Prostate gland (tissue), 2 donors: Measurements from ENCODE around the gene SNN.
A peak's percentile ranks its signal among the peaks of the same experiment; 100 is the strongest.

ENCODE experiments used
- POLR2A ChIP-seq: fragments of 450-650 bp; IDR thresholded peaks from one replicate; pipeline ENCODE4 v1.6.1; 2016; ENCODE audit warnings: antibody characterized with exemption, mild to moderate bottlenecking
- POLR2AphosphoS5 ChIP-seq: sonication (generic); formaldehyde crosslinking; IDR thresholded peaks from one replicate; pipeline ENCODE4 v1.6.1; 2017; ENCODE audit warnings: antibody characterized with exemption
- TF ChIP-seq, protein P1 (sequence below), 4 experiments: fragments of 200-600 bp in 2 of 4; fragments of 450-650 bp in 2 of 4; sonication (generic) in 2 of 4; IDR thresholded peaks; 1 replicate in 3 of 4; 2 replicates in 1 of 4; pipeline ENCODE4 v1.5.1; 2016 to 2019; ENCODE audit warnings: antibody characterized with exemption in 4 of 4, mild to moderate bottlenecking in 2 of 4, moderate library complexity in 2 of 4

DNA sequence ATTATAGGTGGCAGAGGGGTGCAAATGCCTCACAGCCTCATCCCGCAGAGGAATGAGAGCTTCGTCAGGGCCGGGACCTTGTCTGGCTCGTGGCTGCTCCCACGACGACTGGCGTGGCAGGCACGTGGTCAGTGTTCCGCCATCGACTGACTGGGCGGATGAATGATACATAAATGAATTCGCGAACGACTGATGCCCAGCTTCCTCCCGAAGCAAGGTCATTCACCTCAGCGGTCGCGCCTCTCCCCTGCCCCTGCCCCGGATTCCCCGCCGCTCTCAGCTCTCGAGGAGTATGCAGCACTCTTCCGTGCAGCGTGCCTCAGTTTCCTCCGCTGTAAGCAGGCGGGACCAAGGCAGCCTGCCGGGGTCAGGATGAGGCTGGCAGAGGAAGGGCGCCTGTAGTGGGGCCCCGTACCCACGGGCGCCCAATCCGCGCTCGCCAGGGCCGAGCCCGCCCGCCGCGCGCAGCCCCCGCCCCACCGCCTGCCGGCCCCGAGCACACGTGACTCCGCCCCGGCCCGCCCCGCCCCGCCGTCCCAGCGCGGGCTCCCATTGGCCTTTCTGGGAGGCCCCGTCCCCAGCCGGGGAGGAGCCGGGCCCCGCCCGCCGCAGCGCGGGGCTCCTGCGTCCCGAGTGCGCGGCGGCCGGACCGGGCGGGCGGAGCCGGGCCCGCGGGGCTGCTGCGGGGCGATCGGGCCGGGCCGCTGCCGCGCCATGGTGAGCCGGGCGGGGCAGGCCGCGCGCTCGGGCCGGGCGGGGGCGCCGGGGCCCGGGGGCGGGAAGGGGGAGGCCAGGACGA lies at the start of gene SNN:
- TF ChIP-seq POLR2A (peak; percentile 25), POLR2AphosphoS5 (no peak)
- TF ChIP-seq, protein P1, sequence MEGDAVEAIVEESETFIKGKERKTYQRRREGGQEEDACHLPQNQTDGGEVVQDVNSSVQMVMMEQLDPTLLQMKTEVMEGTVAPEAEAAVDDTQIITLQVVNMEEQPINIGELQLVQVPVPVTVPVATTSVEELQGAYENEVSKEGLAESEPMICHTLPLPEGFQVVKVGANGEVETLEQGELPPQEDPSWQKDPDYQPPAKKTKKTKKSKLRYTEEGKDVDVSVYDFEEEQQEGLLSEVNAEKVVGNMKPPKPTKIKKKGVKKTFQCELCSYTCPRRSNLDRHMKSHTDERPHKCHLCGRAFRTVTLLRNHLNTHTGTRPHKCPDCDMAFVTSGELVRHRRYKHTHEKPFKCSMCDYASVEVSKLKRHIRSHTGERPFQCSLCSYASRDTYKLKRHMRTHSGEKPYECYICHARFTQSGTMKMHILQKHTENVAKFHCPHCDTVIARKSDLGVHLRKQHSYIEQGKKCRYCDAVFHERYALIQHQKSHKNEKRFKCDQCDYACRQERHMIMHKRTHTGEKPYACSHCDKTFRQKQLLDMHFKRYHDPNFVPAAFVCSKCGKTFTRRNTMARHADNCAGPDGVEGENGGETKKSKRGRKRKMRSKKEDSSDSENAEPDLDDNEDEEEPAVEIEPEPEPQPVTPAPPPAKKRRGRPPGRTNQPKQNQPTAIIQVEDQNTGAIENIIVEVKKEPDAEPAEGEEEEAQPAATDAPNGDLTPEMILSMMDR (IDR thresholded peaks at IDR 0.05): no peak
